Lower leg skin (tissue), 3 donors: ENCODE data around the gene NPEPPS.

Experiments used
- POLR2A ChIP-seq, 2 donors: fragments of 450-650 bp; IDR thresholded peaks; one replicate each; pipeline ENCODE4 v1.6.1; 2016 to 2017; ENCODE audit warnings: antibody characterized with exemption in 2 of 2, mild to moderate bottlenecking in 1 of 2, moderate library complexity in 1 of 2
- TF ChIP-seq, protein P1 (sequence below), 3 donors: fragments of 450-650 bp; IDR thresholded peaks; one replicate each; pipeline ENCODE4 v1.5.1; 2016; ENCODE audit warnings: antibody characterized with exemption in 3 of 3, mild to moderate bottlenecking in 3 of 3, moderate library complexity in 2 of 3

- TF ChIP-seq, protein P1, sequence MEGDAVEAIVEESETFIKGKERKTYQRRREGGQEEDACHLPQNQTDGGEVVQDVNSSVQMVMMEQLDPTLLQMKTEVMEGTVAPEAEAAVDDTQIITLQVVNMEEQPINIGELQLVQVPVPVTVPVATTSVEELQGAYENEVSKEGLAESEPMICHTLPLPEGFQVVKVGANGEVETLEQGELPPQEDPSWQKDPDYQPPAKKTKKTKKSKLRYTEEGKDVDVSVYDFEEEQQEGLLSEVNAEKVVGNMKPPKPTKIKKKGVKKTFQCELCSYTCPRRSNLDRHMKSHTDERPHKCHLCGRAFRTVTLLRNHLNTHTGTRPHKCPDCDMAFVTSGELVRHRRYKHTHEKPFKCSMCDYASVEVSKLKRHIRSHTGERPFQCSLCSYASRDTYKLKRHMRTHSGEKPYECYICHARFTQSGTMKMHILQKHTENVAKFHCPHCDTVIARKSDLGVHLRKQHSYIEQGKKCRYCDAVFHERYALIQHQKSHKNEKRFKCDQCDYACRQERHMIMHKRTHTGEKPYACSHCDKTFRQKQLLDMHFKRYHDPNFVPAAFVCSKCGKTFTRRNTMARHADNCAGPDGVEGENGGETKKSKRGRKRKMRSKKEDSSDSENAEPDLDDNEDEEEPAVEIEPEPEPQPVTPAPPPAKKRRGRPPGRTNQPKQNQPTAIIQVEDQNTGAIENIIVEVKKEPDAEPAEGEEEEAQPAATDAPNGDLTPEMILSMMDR (IDR thresholded peaks at IDR 0.05), result no peak
- no peak for TF ChIP-seq POLR2A (IDR thresholded peaks at IDR 0.05)
These were observed 133.2 kb downstream of the NPEPPS start for GRCh38 chr17:47663912-47664623.
